Astrocyte (in vitro differentiated cells and primary cell): ENCODE results near the gene GPR142. TPM values are rescaled to one million over a fixed set of nuclear protein-coding genes. Genes with fewer than 3 reads are reported as not detected.

Source experiments
- DNase-seq: peaks from one replicate; pipeline ENCODE4 v3.0.0-alpha.2; 2010; ENCODE audit warnings: low read depth
- FAIRE-seq: peaks from 2 replicates; lab custom pipeline; 2011; peaks lifted over from hg19 to GRCh38; lab: Jason Lieb, UNC
- H2AFZ ChIP-seq: 2 replicates; pipeline ENCODE4 v1.6.0; 2012; ENCODE audit warnings: low read depth, low read length, inconsistent platforms
- H3K27ac ChIP-seq: 2 replicates; pipeline ENCODE4 v1.5.1; 2011; ENCODE audit warnings: low read depth, low read length, inconsistent platforms
- H3K27me3 ChIP-seq: 2 replicates; pipeline ENCODE4 v1.6.0; 2011; ENCODE audit warnings: low read length, inconsistent platforms; ENCODE audit not compliant: insufficient read depth
- H3K36me3 ChIP-seq: 2 replicates; pipeline ENCODE4 v1.5.1; 2011; ENCODE audit warnings: low read length, inconsistent platforms; ENCODE audit not compliant: insufficient read depth
- H3K4me1 ChIP-seq: 2 replicates; pipeline ENCODE4 v1.5.1; 2011; ENCODE audit warnings: low read length, inconsistent platforms; ENCODE audit not compliant: insufficient read depth
- H3K4me2 ChIP-seq: 2 replicates; pipeline ENCODE4 v1.6.0; 2012; ENCODE audit warnings: low read length, inconsistent platforms
- H3K4me3 ChIP-seq: 2 replicates; pipeline ENCODE4 v1.5.1; 2011; ENCODE audit warnings: low read depth, mild to moderate bottlenecking, low read length, inconsistent platforms; ENCODE audit not compliant: insufficient read depth
- H3K79me2 ChIP-seq: 2 replicates; pipeline ENCODE4 v1.6.0; 2012; ENCODE audit warnings: mild to moderate bottlenecking, low read length, inconsistent platforms; ENCODE audit not compliant: insufficient read depth
- H3K9ac ChIP-seq: 2 replicates; pipeline ENCODE4 v1.6.0; 2012; ENCODE audit warnings: mild to moderate bottlenecking, low read length, inconsistent platforms
- H3K9me3 ChIP-seq: 2 replicates; pipeline ENCODE4 v1.5.1; 2012; ENCODE audit warnings: low read depth, mild to moderate bottlenecking, low read length, inconsistent platforms; ENCODE audit not compliant: insufficient read depth
- H4K20me1 ChIP-seq: 2 replicates; pipeline ENCODE4 v1.6.0; 2012; ENCODE audit warnings: low read length, inconsistent platforms; ENCODE audit not compliant: insufficient read depth
- H3K27ac Mint-ChIP-seq: one replicate; pipeline ENCODE4 v1.8.0; 2021; ENCODE audit warnings: mild to moderate bottlenecking, mixed read lengths; ENCODE audit not compliant: unreplicated experiment
- H3K27me3 Mint-ChIP-seq: one replicate; pipeline ENCODE4 v1.8.0; 2021; ENCODE audit warnings: low read depth, mixed read lengths; ENCODE audit not compliant: unreplicated experiment
- H3K36me3 Mint-ChIP-seq: one replicate; pipeline ENCODE4 v1.8.0; 2021; ENCODE audit warnings: low read depth, mixed read lengths; ENCODE audit not compliant: unreplicated experiment
- H3K4me1 Mint-ChIP-seq: one replicate; pipeline ENCODE4 v1.8.0; 2021; ENCODE audit warnings: low read depth, mixed read lengths; ENCODE audit not compliant: unreplicated experiment
- H3K4me3 Mint-ChIP-seq: one replicate; pipeline ENCODE4 v1.8.0; 2021; ENCODE audit warnings: mild to moderate bottlenecking, moderate library complexity, mixed read lengths; ENCODE audit not compliant: unreplicated experiment
- H3K9me3 Mint-ChIP-seq: one replicate; pipeline ENCODE4 v1.8.0; 2021; ENCODE audit warnings: mild to moderate bottlenecking, mixed read lengths; ENCODE audit not compliant: unreplicated experiment
- EZH2 ChIP-seq: IDR thresholded peaks from 2 replicates; pipeline ENCODE4 v1.6.1; 2012; ENCODE audit warnings: mild to moderate bottlenecking, low read length, inconsistent platforms; ENCODE audit not compliant: insufficient read depth
- total RNA-seq: library from RNA; stranded (reverse); gene quantifications from 2 replicates; pipeline ENCODE4 v1.2.1, GENCODE V29; 2021
- TF ChIP-seq, protein P1 (sequence below): IDR thresholded peaks from 2 replicates; pipeline ENCODE4 v1.5.1; 2011; ENCODE audit warnings: low read depth, mild to moderate bottlenecking, inconsistent platforms, low read length, moderate library complexity; ENCODE audit not compliant: insufficient read depth

GPR142 gene
- total RNA-seq, 1 donor from 2014 or later: not detected

DNA sequence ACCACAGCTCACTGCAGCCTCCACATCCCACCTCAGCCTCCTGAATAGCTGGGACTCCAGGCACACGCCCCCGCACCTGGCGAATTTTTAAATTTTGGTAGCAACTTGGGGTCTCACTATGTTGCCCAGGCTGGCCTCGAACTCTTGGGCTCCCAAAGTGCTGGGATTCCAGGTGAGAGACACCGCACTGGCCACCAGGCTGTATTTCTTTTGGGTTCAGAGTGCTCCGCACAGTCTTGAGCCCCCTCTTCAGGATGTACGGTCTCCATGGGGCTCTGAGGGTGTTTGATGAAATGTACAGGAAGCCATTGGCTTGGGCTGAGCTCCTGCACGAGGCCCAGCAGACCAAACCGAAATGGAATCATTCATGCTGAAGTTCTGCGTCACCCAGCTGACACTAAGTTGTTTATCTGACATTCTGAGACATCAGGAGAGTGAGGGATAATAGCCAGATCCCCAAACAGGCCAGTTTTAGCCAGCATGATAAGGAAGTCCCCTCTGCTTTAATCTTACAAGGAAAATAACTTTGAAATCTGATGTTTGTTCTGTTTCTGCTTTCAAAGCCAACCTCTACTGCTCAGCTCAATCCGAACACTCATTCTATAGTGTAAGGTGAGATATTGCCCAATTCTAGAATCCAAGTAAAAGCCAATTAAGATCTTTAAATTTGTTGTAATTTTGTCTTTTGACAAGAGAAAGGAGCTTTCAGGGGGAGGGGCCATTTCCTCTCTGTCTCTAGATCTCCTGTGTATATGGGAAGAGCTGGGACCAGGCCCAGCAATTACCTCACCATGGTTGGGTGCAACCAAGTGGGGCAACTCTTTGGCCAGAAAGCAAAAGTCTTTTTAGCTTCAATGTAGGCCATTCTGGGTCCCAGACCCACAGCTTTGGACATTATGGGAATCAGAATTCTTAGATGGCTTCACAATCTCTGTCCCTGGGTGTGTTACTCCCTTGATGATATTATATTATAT is 23.7 kb downstream of the GPR142 start:
- H3K79me2 ChIP-seq: no peaks in the 10 kb centered on the region
- Mint-ChIP-seq H3K4me3 (no peak overlapping the region), H3K9me3 (no peaks in the 10 kb centered on the region), H3K27me3 (peaks cover 27% of the 10 kb centered on the region), H3K4me1 (peaks cover 11% of the 10 kb centered on the region), H3K36me3 (no peaks in the 10 kb centered on the region), H3K27ac (no peak overlapping the region)
- FAIRE-seq (no peak), DNase-seq (no peak)
- H3K9me3 ChIP-seq: no peaks in the 10 kb centered on the region
- H3K27ac ChIP-seq: no peak overlapping the region
- no peak for TF ChIP-seq EZH2
- TF ChIP-seq, protein P1, sequence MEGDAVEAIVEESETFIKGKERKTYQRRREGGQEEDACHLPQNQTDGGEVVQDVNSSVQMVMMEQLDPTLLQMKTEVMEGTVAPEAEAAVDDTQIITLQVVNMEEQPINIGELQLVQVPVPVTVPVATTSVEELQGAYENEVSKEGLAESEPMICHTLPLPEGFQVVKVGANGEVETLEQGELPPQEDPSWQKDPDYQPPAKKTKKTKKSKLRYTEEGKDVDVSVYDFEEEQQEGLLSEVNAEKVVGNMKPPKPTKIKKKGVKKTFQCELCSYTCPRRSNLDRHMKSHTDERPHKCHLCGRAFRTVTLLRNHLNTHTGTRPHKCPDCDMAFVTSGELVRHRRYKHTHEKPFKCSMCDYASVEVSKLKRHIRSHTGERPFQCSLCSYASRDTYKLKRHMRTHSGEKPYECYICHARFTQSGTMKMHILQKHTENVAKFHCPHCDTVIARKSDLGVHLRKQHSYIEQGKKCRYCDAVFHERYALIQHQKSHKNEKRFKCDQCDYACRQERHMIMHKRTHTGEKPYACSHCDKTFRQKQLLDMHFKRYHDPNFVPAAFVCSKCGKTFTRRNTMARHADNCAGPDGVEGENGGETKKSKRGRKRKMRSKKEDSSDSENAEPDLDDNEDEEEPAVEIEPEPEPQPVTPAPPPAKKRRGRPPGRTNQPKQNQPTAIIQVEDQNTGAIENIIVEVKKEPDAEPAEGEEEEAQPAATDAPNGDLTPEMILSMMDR: no peak
- H3K4me1 ChIP-seq: no peaks in the 10 kb centered on the region
- no peaks in the 10 kb centered on the region for H4K20me1 ChIP-seq
- no peak overlapping the region for H3K4me2 ChIP-seq
- no peak overlapping the region for H3K9ac ChIP-seq
- H3K27me3 ChIP-seq: no peaks in the 10 kb centered on the region
- no peak overlapping the region for H2AFZ ChIP-seq
- H3K4me3 ChIP-seq: no peak overlapping the region
- no peaks in the 10 kb centered on the region for H3K36me3 ChIP-seq

DNA sequence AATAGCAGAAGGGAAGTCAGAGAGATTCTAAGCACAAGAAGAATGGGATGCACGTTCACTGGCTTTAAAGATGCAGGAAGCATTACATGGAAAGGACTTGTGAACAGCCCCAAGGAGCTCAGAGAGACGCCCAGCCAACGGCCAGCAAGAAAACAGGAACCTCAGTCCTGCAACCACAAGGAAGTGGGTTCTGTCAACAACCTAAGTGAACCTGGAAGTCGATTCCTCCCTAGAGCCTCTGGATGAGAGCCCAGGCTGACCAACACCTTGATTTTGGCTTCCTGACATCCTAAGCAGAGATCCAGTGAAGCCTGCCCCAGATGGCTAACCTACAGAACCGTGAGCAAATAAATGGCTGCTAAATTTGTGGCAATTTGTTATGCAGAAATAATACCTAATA is 24.5 kb downstream of the GPR142 start:
- H4K20me1 ChIP-seq: no peaks in the 10 kb centered on the region
- no peak for FAIRE-seq
- Mint-ChIP-seq H3K27me3 (peaks cover 27% of the 10 kb centered on the region), H3K4me1 (peaks cover 6% of the 10 kb centered on the region), H3K9me3 (no peaks in the 10 kb centered on the region), H3K27ac (no peak overlapping the region), H3K4me3 (no peak overlapping the region), H3K36me3 (no peaks in the 10 kb centered on the region)
- H3K27me3 ChIP-seq: no peaks in the 10 kb centered on the region
- H2AFZ ChIP-seq: no peak overlapping the region
- no peaks in the 10 kb centered on the region for H3K36me3 ChIP-seq
- H3K27ac ChIP-seq: no peak overlapping the region
- no peaks in the 10 kb centered on the region for H3K79me2 ChIP-seq
- TF ChIP-seq, protein P1: no peak
- TF ChIP-seq EZH2: no peak
- no peak for DNase-seq
- H3K4me2 ChIP-seq: no peak overlapping the region
- no peaks in the 10 kb centered on the region for H3K4me1 ChIP-seq
- no peak overlapping the region for H3K4me3 ChIP-seq
- no peak overlapping the region for H3K9ac ChIP-seq
- H3K9me3 ChIP-seq: no peaks in the 10 kb centered on the region

DNA sequence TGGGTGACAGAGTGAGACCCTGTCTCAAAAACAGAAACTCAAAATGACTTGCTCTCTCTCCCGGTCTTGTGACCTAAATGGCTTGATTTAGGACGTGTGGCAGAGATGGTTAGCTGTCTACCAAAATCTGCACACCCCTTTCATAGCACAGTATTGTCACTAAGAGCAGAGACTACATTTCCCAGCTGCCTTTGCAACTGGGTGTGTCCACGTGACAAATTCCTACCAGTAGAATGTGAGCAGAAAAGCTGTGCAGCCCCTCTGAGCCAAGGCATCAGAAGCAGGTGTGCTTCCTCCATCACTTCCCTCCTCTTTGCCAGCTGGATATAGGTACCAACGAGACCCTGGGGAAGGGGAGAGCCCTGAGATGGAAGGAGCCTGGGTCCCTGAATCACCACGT is 25.5 kb downstream of the GPR142 start:
- H3K4me1 Mint-ChIP-seq: peaks cover 6% of the 10 kb centered on the region
- H3K27ac Mint-ChIP-seq: no peak overlapping the region
- H3K27me3 Mint-ChIP-seq: peaks cover 27% of the 10 kb centered on the region
- H3K4me3 ChIP-seq: no peak overlapping the region
- H3K9ac ChIP-seq: no peak overlapping the region
- H3K27ac ChIP-seq: no peak overlapping the region
- H3K27me3 ChIP-seq: no peaks in the 10 kb centered on the region
- H3K79me2 ChIP-seq: no peaks in the 10 kb centered on the region
- H3K36me3 ChIP-seq: no peaks in the 10 kb centered on the region
- H4K20me1 ChIP-seq: no peaks in the 10 kb centered on the region
- H3K4me2 ChIP-seq: no peak overlapping the region
- H3K9me3 ChIP-seq: no peaks in the 10 kb centered on the region
- no peak overlapping the region for H3K4me3 Mint-ChIP-seq
- no peaks in the 10 kb centered on the region for H3K4me1 ChIP-seq
- FAIRE-seq: no peak
- TF ChIP-seq EZH2: no peak
- TF ChIP-seq, protein P1: no peak
- no peaks in the 10 kb centered on the region for H3K9me3 Mint-ChIP-seq
- no peak for DNase-seq
- no peak overlapping the region for H2AFZ ChIP-seq
- no peaks in the 10 kb centered on the region for H3K36me3 Mint-ChIP-seq
